ENCODE results near the gene ZMAT5. TPM values are rescaled to one million over a fixed set of nuclear protein-coding genes. Genes with fewer than 3 reads are reported as not detected.

The ZMAT5 gene
- polyA plus RNA-seq, 1 donor (not counting 4 experiments of a cell fraction or from before 2014, with no cell fraction given): 11.1 TPM

- Histone ChIP-seq H3K4me1 (ENCODE audit: control insufficient read depth, extremely low read depth, insufficient read depth, low read length) (peaks cover 24% of the 10 kb centered on the region), H3K27me3 (ENCODE audit: control insufficient read depth, extremely low read depth, insufficient read depth, low read length) (no peaks in the 10 kb centered on the region), H3K4me2 (ENCODE audit: control insufficient read depth, extremely low read depth, insufficient read depth, low read depth, low read length) (no peak overlapping the region), H3K9ac (ENCODE audit: control insufficient read depth, extremely low read depth, insufficient read depth, low read length) (no peak overlapping the region), H3K9me1 (ENCODE audit: control insufficient read depth, extremely low read depth, insufficient read depth, low read length) (no peaks in the 10 kb centered on the region), H3K79me2 (ENCODE audit: control insufficient read depth, insufficient read depth, low read length) (peaks cover 24% of the 10 kb centered on the region), H3K27ac (ENCODE audit: control insufficient read depth, insufficient read depth, low read length) (no peak overlapping the region), H3K36me3 (ENCODE audit: control insufficient read depth in 2 of 2, extremely low read depth in 1 of 2, insufficient read depth in 2 of 2, low read length in 2 of 2) (peaks cover 8 to 13% of the 10 kb centered on the region in 2 experiments), H3K9me3 (ENCODE audit: control insufficient read depth, low read depth, low read length) (no peaks in the 10 kb centered on the region), H4K20me1 (ENCODE audit: control insufficient read depth, extremely low read depth, insufficient read depth, low read length) (no peaks in the 10 kb centered on the region), H3K4me3 (ENCODE audit: control insufficient read depth in 2 of 3, extremely low read depth in 1 of 3, insufficient read depth in 2 of 3, low read depth in 1 of 3, low read length in 3 of 3) (no peak overlapping the region), H2AFZ (ENCODE audit: control insufficient read depth, low read length) (no peak overlapping the region)
- peak; percentile 58 to 81 (median 61) for TF ChIP-seq CTCF (optimal IDR thresholded peaks at IDR 0.05 in 1 of 3, IDR thresholded peaks at IDR 0.05 in 1 of 3, conservative IDR thresholded peaks at IDR 0.05 in 1 of 3; ENCODE audit: extremely low read depth in 1 of 3, insufficient read depth in 2 of 3, low read length in 3 of 3)
- no peak for TF ChIP-seq EZH2 (IDR thresholded peaks at IDR 0.05; ENCODE audit: low read length)
- FAIRE-seq: no peak
- dilution Hi-C loops (cut with MboI; ENCODE audit: extremely low pct_ligation_motif_present, low sequenced_read_pairs): no loop called here
- DNase-seq (ENCODE audit: low read depth, low spot score): no peak
Measured at GRCh38 chr22:29772170-29772641, 5.4 kb upstream of the ZMAT5 start.

GRCh38 chr22:29769723-29770321 is 3.0 kb upstream of the ZMAT5 start:
- no peaks in the 10 kb centered on the region for H3K27me3 ChIP-seq (ENCODE audit: control insufficient read depth, extremely low read depth, insufficient read depth, low read length)
- peaks cover 34% of the 10 kb centered on the region for H3K79me2 ChIP-seq (ENCODE audit: control insufficient read depth, insufficient read depth, low read length)
- peaks cover 32% of the 10 kb centered on the region for H3K4me1 ChIP-seq (ENCODE audit: control insufficient read depth, extremely low read depth, insufficient read depth, low read length)
- H3K4me3 ChIP-seq (ENCODE audit: control insufficient read depth in 2 of 3, extremely low read depth in 1 of 3, insufficient read depth in 2 of 3, low read depth in 1 of 3, low read length in 3 of 3): no peak overlapping the region
- DNase-seq (ENCODE audit: low read depth, low spot score): no peak
- FAIRE-seq: no peak
- H3K27ac ChIP-seq (ENCODE audit: control insufficient read depth, insufficient read depth, low read length): no peak overlapping the region
- no peaks in the 10 kb centered on the region for H3K9me3 ChIP-seq (ENCODE audit: control insufficient read depth, low read depth, low read length)
- H3K36me3 ChIP-seq (ENCODE audit: control insufficient read depth in 2 of 2, extremely low read depth in 1 of 2, insufficient read depth in 2 of 2, low read length in 2 of 2): peaks cover 8 to 13% of the 10 kb centered on the region in 2 experiments
- no peaks in the 10 kb centered on the region for H4K20me1 ChIP-seq (ENCODE audit: control insufficient read depth, extremely low read depth, insufficient read depth, low read length)
- TF ChIP-seq CTCF (optimal IDR thresholded peaks at IDR 0.05 in 1 of 3, IDR thresholded peaks at IDR 0.05 in 1 of 3, conservative IDR thresholded peaks at IDR 0.05 in 1 of 3; ENCODE audit: extremely low read depth in 1 of 3, insufficient read depth in 2 of 3, low read length in 3 of 3) (no peak), EZH2 (IDR thresholded peaks at IDR 0.05; ENCODE audit: low read length) (no peak)
- H3K9ac ChIP-seq (ENCODE audit: control insufficient read depth, extremely low read depth, insufficient read depth, low read length): no peak overlapping the region
- dilution Hi-C loops (cut with MboI; ENCODE audit: extremely low pct_ligation_motif_present, low sequenced_read_pairs): no loop called here
- H2AFZ ChIP-seq (ENCODE audit: control insufficient read depth, low read length): no peak overlapping the region
- H3K9me1 ChIP-seq (ENCODE audit: control insufficient read depth, extremely low read depth, insufficient read depth, low read length): no peaks in the 10 kb centered on the region
- H3K4me2 ChIP-seq (ENCODE audit: control insufficient read depth, extremely low read depth, insufficient read depth, low read depth, low read length): no peak overlapping the region
